ENCODE results near the gene UBA7.

- TF ChIP-seq REST (IDR thresholded peaks at IDR 0.05; ENCODE audit: borderline replicate concordance in 1 of 2, low read depth in 1 of 2, low read length in 2 of 2), result no peak
- TF ChIP-seq ZSCAN30 (CRISPR knock-in tag; IDR thresholded peaks at IDR 0.05), result no peak
Measured at GRCh38 chr3:49859576-49860305, 46.0 kb upstream of the UBA7 start.

All from HepG2 (cell line).